ENCODE results near the gene RORB.

- TF ChIP-seq POLR2A (IDR thresholded peaks at IDR 0.05) (no peak), CTCF (IDR thresholded peaks at IDR 0.05) (no peak), EP300 (IDR thresholded peaks at IDR 0.05) (no peak)
These were observed 245.2 kb downstream of the RORB start for GRCh38 chr9:74742191-74742790.

Measured in tibial nerve (tissue), 4 donors.